Measurements from ENCODE around the gene LY6G6C. TPM values are rescaled to one million over a fixed set of nuclear protein-coding genes. Genes with fewer than 3 reads are reported as not detected.

Gene LY6G6C
- total RNA-seq, 1 experiment from 2014 or later: not detected

GRCh38 chr6:31765910-31766794, 44.6 kb upstream of the LY6G6C start:
- Histone ChIP-seq H3K56ac (ENCODE audit: insufficient read length, low read depth, low read length) (no peak overlapping the region), H4K20me1 (ENCODE audit: control insufficient read depth, insufficient read depth, insufficient read length) (no peaks in the 10 kb centered on the region), H2BK120ac (ENCODE audit: low read depth, low read length, poor library complexity, severe bottlenecking) (no peak overlapping the region), H4K8ac (replicated peaks; ENCODE audit: insufficient read length, low read depth, low read length) (no peak overlapping the region), H2BK15ac (ENCODE audit: low read depth, low read length) (no peak overlapping the region), H3K27me3 (ENCODE audit: insufficient read depth, low read length) (no peaks in the 10 kb centered on the region), H3K18ac (ENCODE audit: insufficient read length, low read depth, low read length) (no peak overlapping the region), H4K91ac (ENCODE audit: insufficient read length, low read depth, low read length) (no peak overlapping the region), H2BK5ac (ENCODE audit: insufficient read length, low read length) (no peak overlapping the region), H3K9me3 (ENCODE audit: control insufficient read depth, low read depth, low read length) (no peaks in the 10 kb centered on the region), H4K5ac (ENCODE audit: insufficient read length, low read depth, low read length) (no peak overlapping the region), H3K27ac (ENCODE audit: insufficient read length, low read depth, low read length) (no peak overlapping the region), H3K4me1 (ENCODE audit: insufficient read depth, low read length) (no peaks in the 10 kb centered on the region), H3K4me2 (ENCODE audit: insufficient read depth, insufficient read length, low read length) (no peak overlapping the region), H3K79me1 (ENCODE audit: insufficient read depth, low read depth, low read length, poor library complexity, severe bottlenecking) (no peaks in the 10 kb centered on the region), H3K23me2 (ENCODE audit: insufficient read length, low read depth, low read length, poor library complexity, severe bottlenecking) (no peaks in the 10 kb centered on the region), H2BK12ac (ENCODE audit: insufficient read length, low read depth, low read length) (no peak overlapping the region), H3K14ac (ENCODE audit: insufficient read depth, low read length) (no peak overlapping the region; the same call in 1 of the 2 replicates), H3K9ac (ENCODE audit: extremely low read depth, insufficient read length, low read length) (no peak overlapping the region), H2AK5ac (ENCODE audit: insufficient read length, low read length) (no peak overlapping the region), H3K79me2 (ENCODE audit: insufficient read depth, low read length) (no peaks in the 10 kb centered on the region), H2BK20ac (ENCODE audit: low read depth, low read length, poor library complexity, severe bottlenecking) (no peak overlapping the region), H3T11ph (ENCODE audit: low read length) (no peak overlapping the region), H2AFZ (ENCODE audit: low read length) (no peak overlapping the region), H3K23ac (ENCODE audit: insufficient read length, low read depth, low read length) (no peak overlapping the region), H3K4ac (ENCODE audit: low read depth, low read length) (no peak overlapping the region)
- peak overlapping the region in 2 of 3 experiments; percentile 69 to 87; a peak in 3 of 7 replicates for H3K27ac Mint-ChIP-seq
- H3K4me1 Mint-ChIP-seq: peaks cover 25 to 27% of the 10 kb centered on the region in 2 experiments
- no peaks in the 10 kb centered on the region; a peak in 1 of 5 replicates for H3K9me3 Mint-ChIP-seq
- no CpG with 5 or more reads among the region's 42 CpGs for WGBS (ENCODE audit: extremely low coverage, insufficient read length, low lambda C conversion rate)
- TF ChIP-seq CTCF (conservative IDR thresholded peaks at IDR 0.05): no peak
- H3K27me3 Mint-ChIP-seq (ENCODE audit: low read depth): no peaks in the 10 kb centered on the region; the same call in 1 of the 2 replicates
- H3K36me3 Mint-ChIP-seq (ENCODE audit: insufficient read depth in 1 of 3, low read depth in 3 of 3): peaks cover 6 to 20% (median 12%) of the 10 kb centered on the region in 3 experiments; a peak in 5 of 7 replicates
- peak overlapping the region; percentile 34 to 50; a peak in 4 of 5 replicates for H3K4me3 Mint-ChIP-seq
- DNase-seq: peak; percentile 74

All from H9 (cell line).